ENCODE measurements around the gene FAM53B.

The FAM53B gene

GRCh38 chr10:124573726-124574455 lies 170.3 kb downstream of the FAM53B start:
- no peak overlapping the region for H3K4me3 ChIP-seq (ENCODE audit: low read length)
- TF ChIP-seq CTCF (IDR thresholded peaks at IDR 0.05; ENCODE audit: insufficient read depth, low read depth, low read length, missing control alignments): no peak
- DNase-seq (ENCODE audit: low read depth): no peak

GRCh38 chr10:124572751-124573150 lies 171.4 kb downstream of the FAM53B start:
- DNase-seq (ENCODE audit: low read depth): no peak
- H3K4me3 ChIP-seq (ENCODE audit: low read length): no peak overlapping the region
- no peak for TF ChIP-seq CTCF (IDR thresholded peaks at IDR 0.05; ENCODE audit: insufficient read depth, low read depth, low read length, missing control alignments)

GRCh38 chr10:124570646-124571045 lies 173.5 kb downstream of the FAM53B start:
- TF ChIP-seq CTCF (IDR thresholded peaks at IDR 0.05; ENCODE audit: insufficient read depth, low read depth, low read length, missing control alignments): no peak
- no peak for DNase-seq (ENCODE audit: low read depth)
- H3K4me3 ChIP-seq (ENCODE audit: low read length): no peak overlapping the region

- no peak for DNase-seq (ENCODE audit: low read depth)
- no peak overlapping the region for H3K4me3 ChIP-seq (ENCODE audit: low read length)
- TF ChIP-seq CTCF (IDR thresholded peaks at IDR 0.05; ENCODE audit: insufficient read depth, low read depth, low read length, missing control alignments): no peak
These were observed 174.3 kb downstream of the FAM53B start for GRCh38 chr10:124569623-124570470.

Data from epithelial cell of esophagus (primary cell).